K562 (cell line): ENCODE measurements around the gene NMRAL1.

Experiments
- CTCF ChIP-seq, 3 experiments: IDR thresholded peaks in 2 of 3; conservative IDR thresholded peaks in 1 of 3; 2 replicates each; pipeline ENCODE4 v1.5.1; 2011 to 2012; ENCODE audit warnings: low read length in 3 of 3, mild to moderate bottlenecking in 3 of 3, control low read depth in 2 of 3, improper control_type of control experiment in 1 of 3, inconsistent platforms in 1 of 3, low read depth in 1 of 3, mixed read lengths in 1 of 3, moderate library complexity in 1 of 3; ENCODE audit not compliant: insufficient read depth in 2 of 3
- KDM1A ChIP-seq, 2 experiments: fragments of 450-650 bp; IDR thresholded peaks; 2 replicates each; pipeline ENCODE4 v1.6.1; 2016; ENCODE audit warnings: mild to moderate bottlenecking in 2 of 2
- TF ChIP-seq, protein P1 (sequence below), 2 experiments: fragments of 450-650 bp; formaldehyde crosslinking in 1 of 2; IDR thresholded peaks; 2 replicates each; pipeline versions ENCODE4 v1.4.0 to v1.6.1; 2014 to 2020; ENCODE audit warnings: mild to moderate bottlenecking in 2 of 2, borderline replicate concordance in 1 of 2, low read depth in 1 of 2

DNA sequence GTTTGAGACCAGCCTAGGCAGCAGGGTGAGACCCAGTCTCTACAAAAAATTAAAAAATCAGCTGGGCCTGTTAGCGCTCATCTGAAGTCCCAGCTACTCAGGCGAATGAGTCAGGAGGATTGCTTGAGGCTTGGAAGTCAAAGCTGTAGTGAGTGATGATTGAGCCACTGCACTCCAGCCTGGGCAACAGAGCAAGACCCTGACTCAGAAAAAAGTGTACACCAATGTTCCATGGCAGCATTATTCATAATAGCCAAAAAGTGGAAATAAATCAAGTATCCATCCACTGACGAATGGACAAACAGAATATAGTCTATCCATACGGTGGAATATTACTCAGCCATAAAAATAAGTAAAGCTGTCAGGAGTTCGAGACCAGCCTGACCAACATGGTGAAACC, 2.6 kb downstream of the NMRAL1 start:
- no peak for TF ChIP-seq KDM1A (IDR thresholded peaks at IDR 0.05)
- no peak for TF ChIP-seq CTCF (IDR thresholded peaks at IDR 0.05 in 2 of 3, conservative IDR thresholded peaks at IDR 0.05 in 1 of 3; ENCODE audit: insufficient read depth in 2 of 3, low read depth in 1 of 3, low read length in 3 of 3)
- TF ChIP-seq, protein P1, sequence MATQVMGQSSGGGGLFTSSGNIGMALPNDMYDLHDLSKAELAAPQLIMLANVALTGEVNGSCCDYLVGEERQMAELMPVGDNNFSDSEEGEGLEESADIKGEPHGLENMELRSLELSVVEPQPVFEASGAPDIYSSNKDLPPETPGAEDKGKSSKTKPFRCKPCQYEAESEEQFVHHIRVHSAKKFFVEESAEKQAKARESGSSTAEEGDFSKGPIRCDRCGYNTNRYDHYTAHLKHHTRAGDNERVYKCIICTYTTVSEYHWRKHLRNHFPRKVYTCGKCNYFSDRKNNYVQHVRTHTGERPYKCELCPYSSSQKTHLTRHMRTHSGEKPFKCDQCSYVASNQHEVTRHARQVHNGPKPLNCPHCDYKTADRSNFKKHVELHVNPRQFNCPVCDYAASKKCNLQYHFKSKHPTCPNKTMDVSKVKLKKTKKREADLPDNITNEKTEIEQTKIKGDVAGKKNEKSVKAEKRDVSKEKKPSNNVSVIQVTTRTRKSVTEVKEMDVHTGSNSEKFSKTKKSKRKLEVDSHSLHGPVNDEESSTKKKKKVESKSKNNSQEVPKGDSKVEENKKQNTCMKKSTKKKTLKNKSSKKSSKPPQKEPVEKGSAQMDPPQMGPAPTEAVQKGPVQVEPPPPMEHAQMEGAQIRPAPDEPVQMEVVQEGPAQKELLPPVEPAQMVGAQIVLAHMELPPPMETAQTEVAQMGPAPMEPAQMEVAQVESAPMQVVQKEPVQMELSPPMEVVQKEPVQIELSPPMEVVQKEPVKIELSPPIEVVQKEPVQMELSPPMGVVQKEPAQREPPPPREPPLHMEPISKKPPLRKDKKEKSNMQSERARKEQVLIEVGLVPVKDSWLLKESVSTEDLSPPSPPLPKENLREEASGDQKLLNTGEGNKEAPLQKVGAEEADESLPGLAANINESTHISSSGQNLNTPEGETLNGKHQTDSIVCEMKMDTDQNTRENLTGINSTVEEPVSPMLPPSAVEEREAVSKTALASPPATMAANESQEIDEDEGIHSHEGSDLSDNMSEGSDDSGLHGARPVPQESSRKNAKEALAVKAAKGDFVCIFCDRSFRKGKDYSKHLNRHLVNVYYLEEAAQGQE (IDR thresholded peaks at IDR 0.05; ENCODE audit: borderline replicate concordance), result no peak
- TF ChIP-seq, protein P1 (CRISPR knock-in tag; IDR thresholded peaks at IDR 0.05; ENCODE audit: low read depth), result no peak
